ENCODE measurements around the gene PLEKHM1. TPM values are rescaled to one million over a fixed set of nuclear protein-coding genes. Genes with fewer than 3 reads are reported as not detected.
A peak's percentile ranks its signal among the peaks of the same experiment; 100 is the strongest.

The PLEKHM1 gene
- total RNA-seq, 1 donor from 2014 or later: 41.9 TPM

DNA sequence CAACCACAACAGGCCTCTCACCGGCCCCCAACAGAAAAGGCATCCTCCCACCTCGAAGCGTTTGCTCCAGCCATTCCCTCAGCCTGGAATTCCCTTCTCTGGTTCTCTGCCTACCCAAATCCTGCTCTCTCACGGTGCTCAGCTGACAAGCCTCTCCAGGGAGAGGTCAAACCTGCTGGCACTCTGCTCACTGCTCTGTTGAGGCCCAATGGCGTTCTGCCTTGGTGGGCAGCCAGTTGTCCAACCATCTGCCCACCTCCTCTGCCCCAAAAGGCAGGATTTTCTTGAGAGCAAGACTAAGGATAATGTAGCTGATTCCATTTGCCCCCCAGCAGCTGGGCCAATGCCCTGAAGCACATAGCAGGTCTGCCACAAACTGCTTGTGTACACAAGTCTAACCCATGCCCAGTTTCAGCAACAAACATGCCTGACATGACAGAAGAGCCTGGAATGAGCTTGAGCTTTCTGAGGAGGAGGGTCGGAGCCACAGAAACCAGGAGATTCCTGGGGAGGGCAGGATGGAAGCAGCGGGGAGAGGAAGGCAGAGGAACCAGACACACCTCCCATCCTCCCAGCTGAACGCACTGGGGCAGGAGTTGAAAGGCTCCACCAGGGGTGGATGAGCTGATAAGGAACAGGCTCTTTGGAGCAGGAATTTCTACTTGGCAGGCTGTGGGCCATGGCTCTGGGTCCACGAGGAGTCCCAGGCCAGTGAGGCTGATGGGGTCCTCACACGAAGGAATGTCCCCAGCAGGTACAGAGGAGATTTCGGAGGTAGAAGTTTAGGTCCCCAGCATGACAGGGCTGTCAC, 81.7 kb downstream of the PLEKHM1 start:
- Mint-ChIP-seq H3K36me3 (ENCODE audit: low read depth, unreplicated experiment) (peaks cover 1% of the 10 kb centered on the region), H3K27ac (ENCODE audit: unreplicated experiment) (peak overlapping the region; percentile 58), H3K4me1 (ENCODE audit: low read depth, unreplicated experiment) (peaks cover 9% of the 10 kb centered on the region), H3K4me3 (ENCODE audit: unreplicated experiment) (no peak overlapping the region), H3K27me3 (ENCODE audit: low read depth, unreplicated experiment) (no peaks in the 10 kb centered on the region), H3K9me3 (ENCODE audit: unreplicated experiment) (no peaks in the 10 kb centered on the region)
- DNase-seq (ENCODE audit: low read depth) (no peak), FAIRE-seq (no peak)
- no peak overlapping the region for H2AFZ ChIP-seq (ENCODE audit: low read depth, low read length)
- H3K27me3 ChIP-seq (ENCODE audit: insufficient read depth, low read length): no peaks in the 10 kb centered on the region
- H4K20me1 ChIP-seq (ENCODE audit: insufficient read depth, low read length): no peaks in the 10 kb centered on the region
- H3K9me3 ChIP-seq (ENCODE audit: insufficient read depth, low read depth, low read length): no peaks in the 10 kb centered on the region
- H3K27ac ChIP-seq (ENCODE audit: low read depth, low read length): no peak overlapping the region
- H3K36me3 ChIP-seq (ENCODE audit: insufficient read depth, low read length): no peaks in the 10 kb centered on the region
- H3K79me2 ChIP-seq (ENCODE audit: insufficient read depth, low read length): no peaks in the 10 kb centered on the region
- no peak for TF ChIP-seq EZH2 (IDR thresholded peaks at IDR 0.05; ENCODE audit: insufficient read depth, low read length)
- TF ChIP-seq, protein P1, sequence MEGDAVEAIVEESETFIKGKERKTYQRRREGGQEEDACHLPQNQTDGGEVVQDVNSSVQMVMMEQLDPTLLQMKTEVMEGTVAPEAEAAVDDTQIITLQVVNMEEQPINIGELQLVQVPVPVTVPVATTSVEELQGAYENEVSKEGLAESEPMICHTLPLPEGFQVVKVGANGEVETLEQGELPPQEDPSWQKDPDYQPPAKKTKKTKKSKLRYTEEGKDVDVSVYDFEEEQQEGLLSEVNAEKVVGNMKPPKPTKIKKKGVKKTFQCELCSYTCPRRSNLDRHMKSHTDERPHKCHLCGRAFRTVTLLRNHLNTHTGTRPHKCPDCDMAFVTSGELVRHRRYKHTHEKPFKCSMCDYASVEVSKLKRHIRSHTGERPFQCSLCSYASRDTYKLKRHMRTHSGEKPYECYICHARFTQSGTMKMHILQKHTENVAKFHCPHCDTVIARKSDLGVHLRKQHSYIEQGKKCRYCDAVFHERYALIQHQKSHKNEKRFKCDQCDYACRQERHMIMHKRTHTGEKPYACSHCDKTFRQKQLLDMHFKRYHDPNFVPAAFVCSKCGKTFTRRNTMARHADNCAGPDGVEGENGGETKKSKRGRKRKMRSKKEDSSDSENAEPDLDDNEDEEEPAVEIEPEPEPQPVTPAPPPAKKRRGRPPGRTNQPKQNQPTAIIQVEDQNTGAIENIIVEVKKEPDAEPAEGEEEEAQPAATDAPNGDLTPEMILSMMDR (IDR thresholded peaks at IDR 0.05; ENCODE audit: insufficient read depth, low read depth, low read length): no peak
- H3K4me2 ChIP-seq (ENCODE audit: low read length): no peak overlapping the region
- H3K4me3 ChIP-seq (ENCODE audit: insufficient read depth, low read depth, low read length): no peak overlapping the region
- no peaks in the 10 kb centered on the region for H3K4me1 ChIP-seq (ENCODE audit: insufficient read depth, low read length)
- H3K9ac ChIP-seq (ENCODE audit: low read length): no peak overlapping the region

DNA sequence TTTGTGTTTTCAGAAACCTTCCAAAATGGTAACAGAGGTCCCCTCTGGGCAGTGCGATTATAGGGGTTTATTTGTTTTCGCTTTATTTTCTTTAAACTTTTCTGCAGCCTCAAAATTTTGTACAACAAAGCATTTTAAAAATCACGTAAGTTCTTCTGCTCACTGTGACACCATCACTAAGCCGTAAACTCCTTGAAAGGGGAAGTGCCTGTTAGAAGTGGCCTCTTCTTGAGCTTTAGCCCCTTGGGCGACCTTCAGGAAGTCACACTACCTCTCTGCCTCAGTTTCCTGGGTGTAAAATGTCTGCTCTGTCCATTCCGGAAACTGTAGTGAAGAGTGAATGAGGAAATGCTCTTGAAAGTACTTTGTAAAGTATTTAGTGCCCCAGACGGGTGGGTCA, 84.4 kb downstream of the PLEKHM1 start:
- peak overlapping the region; percentile 37 for H3K4me3 ChIP-seq (ENCODE audit: insufficient read depth, low read depth, low read length)
- Mint-ChIP-seq H3K4me3 (ENCODE audit: unreplicated experiment) (peak overlapping the region; percentile 47), H3K27me3 (ENCODE audit: low read depth, unreplicated experiment) (peaks cover 3% of the 10 kb centered on the region)

More for the DNA sequence above, 84.4 kb downstream of the PLEKHM1 start:
- Histone ChIP-seq H3K36me3 (ENCODE audit: insufficient read depth, low read length) (no peaks in the 10 kb centered on the region), H3K4me1 (ENCODE audit: insufficient read depth, low read length) (no peaks in the 10 kb centered on the region), H3K9me3 (ENCODE audit: insufficient read depth, low read depth, low read length) (no peaks in the 10 kb centered on the region), H3K79me2 (ENCODE audit: insufficient read depth, low read length) (no peaks in the 10 kb centered on the region), H3K27me3 (ENCODE audit: insufficient read depth, low read length) (no peaks in the 10 kb centered on the region), H4K20me1 (ENCODE audit: insufficient read depth, low read length) (no peaks in the 10 kb centered on the region), H3K27ac (ENCODE audit: low read depth, low read length) (no peak overlapping the region), H3K4me2 (ENCODE audit: low read length) (peak overlapping the region; percentile 84), H3K9ac (ENCODE audit: low read length) (no peak overlapping the region), H2AFZ (ENCODE audit: low read depth, low read length) (peak overlapping the region; percentile 90)
- Mint-ChIP-seq H3K36me3 (ENCODE audit: low read depth, unreplicated experiment) (peaks cover 8% of the 10 kb centered on the region), H3K9me3 (ENCODE audit: unreplicated experiment) (no peaks in the 10 kb centered on the region), H3K4me1 (ENCODE audit: low read depth, unreplicated experiment) (peaks cover 9% of the 10 kb centered on the region), H3K27ac (ENCODE audit: unreplicated experiment) (no peak overlapping the region)
- no peak for TF ChIP-seq EZH2 (IDR thresholded peaks at IDR 0.05; ENCODE audit: insufficient read depth, low read length)
- TF ChIP-seq, protein P1 (IDR thresholded peaks at IDR 0.05; ENCODE audit: insufficient read depth, low read depth, low read length): no peak
- FAIRE-seq (no peak), DNase-seq (ENCODE audit: low read depth) (no peak)
